NCI-H1092 (cell line): ENCODE results near the gene SLIT3.

Experiments
- DNase-seq: peaks from one replicate; lab custom pipeline; 2025; lab: John Stamatoyannopoulos, UW

SLIT3 gene

GRCh38 chr5:168697034-168697720 lies 603.8 kb downstream of the SLIT3 start:
- no peak for DNase-seq

GRCh38 chr5:168696611-168697010 lies 604.3 kb downstream of the SLIT3 start:
- DNase-seq = no peak

- DNase-seq = no peak
Measured at GRCh38 chr5:168695301-168695835, 605.6 kb downstream of the SLIT3 start.

GRCh38 chr5:168694289-168694688 lies 606.6 kb downstream of the SLIT3 start:
- DNase-seq = no peak

GRCh38 chr5:168693883-168694282 lies 607.1 kb downstream of the SLIT3 start:
- no peak for DNase-seq

- no peak for DNase-seq
Measured at GRCh38 chr5:168693297-168693696, 607.6 kb downstream of the SLIT3 start.

GRCh38 chr5:168691891-168692290 lies 609.0 kb downstream of the SLIT3 start:
- DNase-seq = no peak

GRCh38 chr5:168689260-168689659 lies 611.7 kb downstream of the SLIT3 start:
- DNase-seq = no peak

- DNase-seq = no peak
Measured at GRCh38 chr5:168686837-168687236, 614.1 kb downstream of the SLIT3 start.

- DNase-seq = no peak
Measured at GRCh38 chr5:168685566-168685965, 615.4 kb downstream of the SLIT3 start.

GRCh38 chr5:168683927-168684295 lies 617.0 kb downstream of the SLIT3 start:
- no peak for DNase-seq

- no peak for DNase-seq
Measured at GRCh38 chr5:168683247-168683926, 617.6 kb downstream of the SLIT3 start.

- DNase-seq = no peak
Measured at GRCh38 chr5:168681556-168682183, 619.3 kb downstream of the SLIT3 start.

GRCh38 chr5:168680395-168680794 lies 620.5 kb downstream of the SLIT3 start:
- DNase-seq = no peak

- DNase-seq = peak; percentile 33
Measured at GRCh38 chr5:168679515-168679920, 621.4 kb downstream of the SLIT3 start.

- no peak for DNase-seq
Measured at GRCh38 chr5:168676501-168676900, 624.4 kb downstream of the SLIT3 start.

- DNase-seq = no peak
Measured at GRCh38 chr5:168675883-168676408, 625.0 kb downstream of the SLIT3 start.

GRCh38 chr5:168674893-168675482 lies 626.0 kb downstream of the SLIT3 start:
- DNase-seq = no peak

- no peak for DNase-seq
Measured at GRCh38 chr5:168672888-168673287, 628.1 kb downstream of the SLIT3 start.

GRCh38 chr5:168672016-168672415 lies 628.9 kb downstream of the SLIT3 start:
- no peak for DNase-seq

- no peak for DNase-seq
Measured at GRCh38 chr5:168670881-168671575, 629.9 kb downstream of the SLIT3 start.
